DMS79 treated with DMSO at 0.1 percent for 48 hours (cell line): ENCODE data around the gene TLE5.
"Not testable (repeated sequence)": the region's sequence is repeated elsewhere in the genome, so short reads cannot be mapped to it uniquely, and the experiment has no call there.

Source experiments
- DNase-seq: peaks from one replicate; lab custom pipeline; 2025; lab: John Stamatoyannopoulos, UW

Gene TLE5

GRCh38 chr19:3045191-3045590 is 17.1 kb downstream of the TLE5 start:
- DNase-seq, result no peak

- no peak for DNase-seq
These were observed 19.6 kb downstream of the TLE5 start for GRCh38 chr19:3042621-3043267.

GRCh38 chr19:3041761-3042620 is 20.3 kb downstream of the TLE5 start:
- DNase-seq, result no peak

GRCh38 chr19:3041327-3041726 is 21.0 kb downstream of the TLE5 start:
- DNase-seq, result no peak

- DNase-seq, result no peak
These were observed 22.6 kb downstream of the TLE5 start for GRCh38 chr19:3039641-3040077.

GRCh38 chr19:3039125-3039524 is 23.2 kb downstream of the TLE5 start:
- DNase-seq, result no peak

GRCh38 chr19:3038214-3038613 is 24.1 kb downstream of the TLE5 start:
- DNase-seq, result no peak

- not testable (repeated sequence) for DNase-seq
These were observed 25.2 kb downstream of the TLE5 start for GRCh38 chr19:3036977-3037544.

GRCh38 chr19:3036119-3036976 is 25.9 kb downstream of the TLE5 start:
- DNase-seq, result peak; percentile 92

- peak; percentile 98 for DNase-seq
These were observed 26.7 kb downstream of the TLE5 start for GRCh38 chr19:3035542-3036118.

GRCh38 chr19:3034656-3035541 is 27.4 kb downstream of the TLE5 start:
- DNase-seq, result no peak

- no peak for DNase-seq
These were observed 28.0 kb downstream of the TLE5 start for GRCh38 chr19:3034406-3034655.

- DNase-seq, result no peak
These were observed 28.5 kb downstream of the TLE5 start for GRCh38 chr19:3033595-3034405.

- DNase-seq, result no peak
These were observed 30.8 kb downstream of the TLE5 start for GRCh38 chr19:3031607-3031867.

GRCh38 chr19:3029065-3029923 is 33.0 kb downstream of the TLE5 start, which contains the start of gene TLE2:
TSS of gene TLE2 (minus strand) at chr19:3029280. CDS start at chr19:3028904, 376 bp downstream.
- no peak for DNase-seq

- DNase-seq, result peak; percentile 60
These were observed 33.8 kb downstream of the TLE5 start for GRCh38 chr19:3028305-3029064.

- DNase-seq, result no peak
These were observed 34.4 kb downstream of the TLE5 start for GRCh38 chr19:3027981-3028304.

- DNase-seq, result no peak
These were observed 35.0 kb downstream of the TLE5 start for GRCh38 chr19:3027292-3027691.

- DNase-seq, result no peak
These were observed 35.5 kb downstream of the TLE5 start for GRCh38 chr19:3026768-3027167.
